ENCODE data around the gene FGF1.

Gene FGF1

DNA sequence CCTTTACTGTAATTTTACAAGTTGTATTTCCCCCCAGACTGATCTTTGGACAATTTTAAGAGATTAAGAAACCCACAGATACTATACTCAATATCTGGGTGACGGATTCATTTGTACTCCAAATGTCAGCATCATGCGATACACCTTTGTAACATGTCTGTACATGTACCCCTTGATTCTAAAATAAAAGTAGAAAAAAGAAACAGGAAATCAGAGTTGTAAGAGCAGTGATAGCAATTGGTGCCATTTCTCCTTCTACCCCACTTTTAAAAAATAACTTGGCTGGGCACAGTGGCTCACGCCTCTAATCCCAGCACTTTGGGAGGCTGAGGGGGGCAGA lies 116.9 kb downstream of the FGF1 start:
- no peaks in the 10 kb centered on the region for H3K36me3 ChIP-seq (replicated peaks; ENCODE audit: low read depth, low read length)
- H3K4me1 ChIP-seq (ENCODE audit: low read length) = no peaks in the 10 kb centered on the region
- no peaks in the 10 kb centered on the region for H3K9me3 ChIP-seq (ENCODE audit: insufficient read depth, low read length)
- H4K20me1 ChIP-seq (ENCODE audit: insufficient read depth, low read length) = no peaks in the 10 kb centered on the region
- H3K79me2 ChIP-seq (ENCODE audit: low read length) = no peaks in the 10 kb centered on the region
- H2AFZ ChIP-seq (ENCODE audit: low read depth, low read length) = no peak overlapping the region
- no peak overlapping the region for H3K4me2 ChIP-seq (ENCODE audit: low read length)
- no peak for TF ChIP-seq EZH2phosphoT487 (IDR thresholded peaks at IDR 0.05; ENCODE audit: low read depth)
- TF ChIP-seq, protein P1, sequence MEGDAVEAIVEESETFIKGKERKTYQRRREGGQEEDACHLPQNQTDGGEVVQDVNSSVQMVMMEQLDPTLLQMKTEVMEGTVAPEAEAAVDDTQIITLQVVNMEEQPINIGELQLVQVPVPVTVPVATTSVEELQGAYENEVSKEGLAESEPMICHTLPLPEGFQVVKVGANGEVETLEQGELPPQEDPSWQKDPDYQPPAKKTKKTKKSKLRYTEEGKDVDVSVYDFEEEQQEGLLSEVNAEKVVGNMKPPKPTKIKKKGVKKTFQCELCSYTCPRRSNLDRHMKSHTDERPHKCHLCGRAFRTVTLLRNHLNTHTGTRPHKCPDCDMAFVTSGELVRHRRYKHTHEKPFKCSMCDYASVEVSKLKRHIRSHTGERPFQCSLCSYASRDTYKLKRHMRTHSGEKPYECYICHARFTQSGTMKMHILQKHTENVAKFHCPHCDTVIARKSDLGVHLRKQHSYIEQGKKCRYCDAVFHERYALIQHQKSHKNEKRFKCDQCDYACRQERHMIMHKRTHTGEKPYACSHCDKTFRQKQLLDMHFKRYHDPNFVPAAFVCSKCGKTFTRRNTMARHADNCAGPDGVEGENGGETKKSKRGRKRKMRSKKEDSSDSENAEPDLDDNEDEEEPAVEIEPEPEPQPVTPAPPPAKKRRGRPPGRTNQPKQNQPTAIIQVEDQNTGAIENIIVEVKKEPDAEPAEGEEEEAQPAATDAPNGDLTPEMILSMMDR (IDR thresholded peaks at IDR 0.05; ENCODE audit: low read depth, low read length) = no peak
- no peak overlapping the region for H3K27ac ChIP-seq (ENCODE audit: low read length)
- H3K27me3 ChIP-seq (ENCODE audit: low read depth, low read length) = no peaks in the 10 kb centered on the region
- H3K4me3 ChIP-seq (ENCODE audit: low read length) = no peak overlapping the region
- H3K9ac ChIP-seq (ENCODE audit: low read length) = no peak overlapping the region

DNA sequence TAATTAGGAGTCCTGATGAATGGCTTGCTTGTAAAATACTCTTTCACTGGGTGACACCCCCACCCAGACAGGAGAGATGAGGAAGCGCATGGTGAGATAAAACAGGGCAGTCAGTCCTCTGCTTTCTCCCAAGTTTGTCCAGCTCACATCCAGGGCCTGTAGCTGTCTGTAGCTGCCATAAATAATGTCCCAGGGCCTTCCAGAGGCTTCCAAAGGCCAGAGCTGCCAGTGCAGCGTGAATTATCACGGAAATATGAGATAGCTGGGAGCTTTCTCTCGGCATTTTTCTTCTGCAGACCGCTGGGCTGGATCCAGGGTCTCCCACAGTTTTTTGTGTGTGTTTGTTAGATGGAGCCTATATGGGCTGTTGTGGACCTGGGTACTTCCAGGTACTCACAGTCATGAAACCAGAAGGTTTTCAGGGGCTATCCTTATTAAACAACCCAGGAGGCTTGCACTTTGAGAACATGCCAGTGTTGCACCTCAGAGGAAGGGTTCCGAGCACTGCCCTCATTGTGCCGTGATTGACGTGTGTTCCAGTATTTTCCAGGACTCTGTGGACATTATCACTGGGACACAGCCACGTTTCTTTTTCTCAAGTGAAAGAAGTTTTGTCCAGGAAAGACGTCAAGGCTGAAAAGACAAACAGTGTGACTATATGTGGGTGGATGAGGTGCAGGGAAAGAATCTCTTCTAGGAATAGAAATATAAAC lies 117.5 kb downstream of the FGF1 start:
- no peak overlapping the region for H3K27ac ChIP-seq (ENCODE audit: low read length)
- H3K36me3 ChIP-seq (replicated peaks; ENCODE audit: low read depth, low read length) = no peaks in the 10 kb centered on the region
- H3K4me2 ChIP-seq (ENCODE audit: low read length) = no peak overlapping the region
- H4K20me1 ChIP-seq (ENCODE audit: insufficient read depth, low read length) = no peaks in the 10 kb centered on the region
- no peaks in the 10 kb centered on the region for H3K27me3 ChIP-seq (ENCODE audit: low read depth, low read length)
- no peak overlapping the region for H3K9ac ChIP-seq (ENCODE audit: low read length)
- H3K4me3 ChIP-seq (ENCODE audit: low read length) = no peak overlapping the region
- H3K79me2 ChIP-seq (ENCODE audit: low read length) = no peaks in the 10 kb centered on the region
- no peak for TF ChIP-seq EZH2phosphoT487 (IDR thresholded peaks at IDR 0.05; ENCODE audit: low read depth)
- TF ChIP-seq, protein P1 (IDR thresholded peaks at IDR 0.05; ENCODE audit: low read depth, low read length) = no peak
- H3K9me3 ChIP-seq (ENCODE audit: insufficient read depth, low read length) = no peaks in the 10 kb centered on the region
- H2AFZ ChIP-seq (ENCODE audit: low read depth, low read length) = no peak overlapping the region
- no peaks in the 10 kb centered on the region for H3K4me1 ChIP-seq (ENCODE audit: low read length)

DNA sequence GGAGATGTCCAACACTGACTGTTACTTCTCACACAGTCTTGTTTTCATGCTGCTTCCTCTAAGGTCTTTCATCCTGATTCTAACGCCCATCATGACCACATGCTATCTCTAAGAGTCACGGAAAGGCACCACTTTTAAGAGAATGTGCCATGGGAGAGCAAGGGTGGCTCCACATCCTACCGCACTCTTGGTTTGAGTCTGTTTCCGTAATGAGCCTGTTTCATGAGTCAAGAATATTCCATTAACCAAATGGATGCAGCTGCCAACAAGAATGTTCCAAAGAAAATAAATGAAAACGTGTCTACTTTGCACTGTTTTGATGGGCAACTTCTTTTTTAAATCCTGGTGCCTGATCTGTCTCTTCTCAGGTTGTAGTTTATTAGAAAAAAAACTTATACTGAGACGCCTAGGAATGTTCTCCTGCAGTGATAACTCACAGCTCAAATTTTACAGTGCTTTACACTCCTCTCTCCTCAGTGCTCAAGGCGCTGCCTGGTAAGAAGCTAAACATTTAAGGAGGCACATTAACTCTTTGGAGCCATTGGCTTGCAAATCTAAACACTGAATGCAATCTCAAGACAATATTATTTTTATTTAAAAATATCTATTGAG lies 124.3 kb downstream of the FGF1 start:
- Histone ChIP-seq H3K36me3 (replicated peaks; ENCODE audit: low read depth, low read length) (no peaks in the 10 kb centered on the region), H4K20me1 (ENCODE audit: insufficient read depth, low read length) (no peaks in the 10 kb centered on the region), H3K27me3 (ENCODE audit: low read depth, low read length) (no peaks in the 10 kb centered on the region), H3K79me2 (ENCODE audit: low read length) (no peaks in the 10 kb centered on the region), H3K4me2 (ENCODE audit: low read length) (no peak overlapping the region), H3K4me1 (ENCODE audit: low read length) (no peaks in the 10 kb centered on the region), H3K27ac (ENCODE audit: low read length) (no peak overlapping the region), H3K9me3 (ENCODE audit: insufficient read depth, low read length) (no peaks in the 10 kb centered on the region), H3K4me3 (ENCODE audit: low read length) (no peak overlapping the region), H3K9ac (ENCODE audit: low read length) (no peak overlapping the region), H2AFZ (ENCODE audit: low read depth, low read length) (no peak overlapping the region)
- no peak for TF ChIP-seq EZH2phosphoT487 (IDR thresholded peaks at IDR 0.05; ENCODE audit: low read depth)
- TF ChIP-seq, protein P1 (IDR thresholded peaks at IDR 0.05; ENCODE audit: low read depth, low read length) = no peak

GRCh38 chr5:142561029-142561428 lies 124.9 kb downstream of the FGF1 start:
- Histone ChIP-seq H3K36me3 (replicated peaks; ENCODE audit: low read depth, low read length) (no peaks in the 10 kb centered on the region), H3K27me3 (ENCODE audit: low read depth, low read length) (no peaks in the 10 kb centered on the region), H3K27ac (ENCODE audit: low read length) (no peak overlapping the region), H3K4me2 (ENCODE audit: low read length) (no peak overlapping the region), H3K4me1 (ENCODE audit: low read length) (no peaks in the 10 kb centered on the region), H2AFZ (ENCODE audit: low read depth, low read length) (no peak overlapping the region), H3K79me2 (ENCODE audit: low read length) (no peaks in the 10 kb centered on the region), H4K20me1 (ENCODE audit: insufficient read depth, low read length) (no peaks in the 10 kb centered on the region), H3K4me3 (ENCODE audit: low read length) (no peak overlapping the region), H3K9me3 (ENCODE audit: insufficient read depth, low read length) (no peaks in the 10 kb centered on the region), H3K9ac (ENCODE audit: low read length) (no peak overlapping the region)
- TF ChIP-seq EZH2phosphoT487 (IDR thresholded peaks at IDR 0.05; ENCODE audit: low read depth) = no peak
- TF ChIP-seq, protein P1 (IDR thresholded peaks at IDR 0.05; ENCODE audit: low read depth, low read length) = no peak

Measured in OCI-LY3 (cell line).